B cell (primary cell): ENCODE data around the gene MRPS30.

Experiments
- EZH2 ChIP-seq: IDR thresholded peaks from 2 replicates; pipeline ENCODE4 v1.6.1; 2012; ENCODE audit warnings: borderline replicate concordance, low read depth, mild to moderate bottlenecking, moderate library complexity, low read length; ENCODE audit not compliant: insufficient read depth, poor library complexity, severe bottlenecking
- TF ChIP-seq, protein P1 (sequence below): fragments of 200-600 bp; IDR thresholded peaks from one replicate; pipeline ENCODE4 v1.8.0; 2022; ENCODE audit warnings: antibody characterized with exemption, mild to moderate bottlenecking

DNA sequence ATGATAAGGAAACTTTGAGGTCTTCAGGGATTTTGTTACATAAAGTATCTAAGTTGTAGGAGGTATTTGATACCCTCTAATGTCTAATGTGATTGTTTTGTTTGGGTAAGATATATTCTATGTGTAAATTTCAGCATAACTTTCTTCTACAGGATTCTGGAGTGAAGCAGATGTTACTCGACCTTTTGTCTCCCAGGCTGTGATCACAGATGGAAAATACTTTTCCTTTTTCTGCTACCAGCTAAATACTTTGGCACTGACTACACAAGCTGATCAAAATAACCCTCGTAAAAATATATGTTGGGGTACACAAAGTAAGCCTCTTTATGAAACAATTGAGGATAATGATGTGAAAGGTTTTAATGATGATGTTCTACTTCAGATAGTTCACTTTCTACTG, 6.0 kb downstream of the MRPS30 start:
- TF ChIP-seq, protein P1, sequence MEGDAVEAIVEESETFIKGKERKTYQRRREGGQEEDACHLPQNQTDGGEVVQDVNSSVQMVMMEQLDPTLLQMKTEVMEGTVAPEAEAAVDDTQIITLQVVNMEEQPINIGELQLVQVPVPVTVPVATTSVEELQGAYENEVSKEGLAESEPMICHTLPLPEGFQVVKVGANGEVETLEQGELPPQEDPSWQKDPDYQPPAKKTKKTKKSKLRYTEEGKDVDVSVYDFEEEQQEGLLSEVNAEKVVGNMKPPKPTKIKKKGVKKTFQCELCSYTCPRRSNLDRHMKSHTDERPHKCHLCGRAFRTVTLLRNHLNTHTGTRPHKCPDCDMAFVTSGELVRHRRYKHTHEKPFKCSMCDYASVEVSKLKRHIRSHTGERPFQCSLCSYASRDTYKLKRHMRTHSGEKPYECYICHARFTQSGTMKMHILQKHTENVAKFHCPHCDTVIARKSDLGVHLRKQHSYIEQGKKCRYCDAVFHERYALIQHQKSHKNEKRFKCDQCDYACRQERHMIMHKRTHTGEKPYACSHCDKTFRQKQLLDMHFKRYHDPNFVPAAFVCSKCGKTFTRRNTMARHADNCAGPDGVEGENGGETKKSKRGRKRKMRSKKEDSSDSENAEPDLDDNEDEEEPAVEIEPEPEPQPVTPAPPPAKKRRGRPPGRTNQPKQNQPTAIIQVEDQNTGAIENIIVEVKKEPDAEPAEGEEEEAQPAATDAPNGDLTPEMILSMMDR: no peak
- no peak for TF ChIP-seq EZH2
